GM18511 (cell line): Measurements from ENCODE around the gene FIZ1.
"Not testable (repeated sequence)": the region's sequence is repeated elsewhere in the genome, so short reads cannot be mapped to it uniquely, and the experiment has no call there.

Source experiments
- ATAC-seq: cut with Tn5 transposase; IDR thresholded peaks from one replicate; pipeline ENCODE4 v1.9.1; 2021; ENCODE audit warnings: mild to moderate bottlenecking, moderate library complexity; ENCODE audit not compliant: unreplicated experiment

Gene FIZ1

GRCh38 chr19:55578761-55579747 lies 20.3 kb downstream of the FIZ1 start:
- ATAC-seq, result no peak

GRCh38 chr19:55578031-55578760 lies 21.1 kb downstream of the FIZ1 start:
- no peak for ATAC-seq

GRCh38 chr19:55576746-55577145 lies 22.6 kb downstream of the FIZ1 start:
- no peak for ATAC-seq

GRCh38 chr19:55573929-55574328 lies 25.4 kb downstream of the FIZ1 start:
- not testable (repeated sequence) for ATAC-seq

GRCh38 chr19:55569477-55569876 lies 29.8 kb downstream of the FIZ1 start:
- ATAC-seq, result not testable (repeated sequence)

GRCh38 chr19:55567708-55568328 lies 31.5 kb downstream of the FIZ1 start:
- no peak for ATAC-seq

- ATAC-seq, result no peak
Measured at GRCh38 chr19:55566823-55567222, 32.5 kb downstream of the FIZ1 start.

GRCh38 chr19:55563261-55563690 lies 36.0 kb downstream of the FIZ1 start:
- no peak for ATAC-seq

GRCh38 chr19:55559684-55560083 lies 39.6 kb downstream of the FIZ1 start:
- no peak for ATAC-seq

- ATAC-seq, result no peak
Measured at GRCh38 chr19:55554741-55555152, 44.6 kb downstream of the FIZ1 start.

- ATAC-seq, result no peak
Measured at GRCh38 chr19:55554302-55554701, 45.0 kb downstream of the FIZ1 start.

GRCh38 chr19:55553217-55554182 lies 45.8 kb downstream of the FIZ1 start:
- no peak for ATAC-seq

- no peak for ATAC-seq
Measured at GRCh38 chr19:55552620-55553019, 46.7 kb downstream of the FIZ1 start.

GRCh38 chr19:55552206-55552605 lies 47.1 kb downstream of the FIZ1 start:
- ATAC-seq, result no peak

- ATAC-seq, result no peak
Measured at GRCh38 chr19:55550321-55550650, 49.0 kb downstream of the FIZ1 start.

GRCh38 chr19:55549500-55550320 lies 49.6 kb downstream of the FIZ1 start:
- ATAC-seq, result no peak

- no peak for ATAC-seq
Measured at GRCh38 chr19:55546822-55547614, 52.3 kb downstream of the FIZ1 start.

- no peak for ATAC-seq
Measured at GRCh38 chr19:55546011-55546410, 53.3 kb downstream of the FIZ1 start.

GRCh38 chr19:55545443-55545842 lies 53.9 kb downstream of the FIZ1 start, which contains the start of gene SBK3:
TSS of gene SBK3 (minus strand) at chr19:55545543. CDS start at chr19:55545543, 0 bp downstream.
- no peak for ATAC-seq
